ENCODE data around the gene ARFIP1.

DNA sequence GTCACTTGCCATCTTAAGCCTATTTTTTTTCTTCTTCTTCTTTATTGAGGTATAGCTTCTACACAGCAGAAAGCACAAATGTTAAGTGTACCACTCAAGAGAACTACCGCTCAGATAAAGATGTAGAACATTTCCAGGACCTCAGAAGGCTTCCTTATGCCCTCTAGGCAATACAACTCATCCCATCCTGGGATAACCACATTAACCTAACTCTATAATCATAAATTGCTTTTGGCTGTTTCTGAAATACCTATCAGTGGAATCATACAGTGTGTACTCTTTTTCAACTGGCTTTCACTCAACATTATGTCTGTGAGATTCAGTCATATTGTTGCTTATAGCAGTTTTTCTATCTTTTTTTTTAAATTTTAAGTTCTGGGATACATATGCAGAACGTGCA is 51.7 kb downstream of the ARFIP1 start:
- TF ChIP-seq THRAP3 (IDR thresholded peaks at IDR 0.05; ENCODE audit: borderline replicate concordance) (no peak), RCOR1 (IDR thresholded peaks at IDR 0.05; ENCODE audit: borderline replicate concordance in 1 of 2, low read depth in 2 of 2, low read length in 2 of 2) (no peak)
- TF ChIP-seq, protein P1, sequence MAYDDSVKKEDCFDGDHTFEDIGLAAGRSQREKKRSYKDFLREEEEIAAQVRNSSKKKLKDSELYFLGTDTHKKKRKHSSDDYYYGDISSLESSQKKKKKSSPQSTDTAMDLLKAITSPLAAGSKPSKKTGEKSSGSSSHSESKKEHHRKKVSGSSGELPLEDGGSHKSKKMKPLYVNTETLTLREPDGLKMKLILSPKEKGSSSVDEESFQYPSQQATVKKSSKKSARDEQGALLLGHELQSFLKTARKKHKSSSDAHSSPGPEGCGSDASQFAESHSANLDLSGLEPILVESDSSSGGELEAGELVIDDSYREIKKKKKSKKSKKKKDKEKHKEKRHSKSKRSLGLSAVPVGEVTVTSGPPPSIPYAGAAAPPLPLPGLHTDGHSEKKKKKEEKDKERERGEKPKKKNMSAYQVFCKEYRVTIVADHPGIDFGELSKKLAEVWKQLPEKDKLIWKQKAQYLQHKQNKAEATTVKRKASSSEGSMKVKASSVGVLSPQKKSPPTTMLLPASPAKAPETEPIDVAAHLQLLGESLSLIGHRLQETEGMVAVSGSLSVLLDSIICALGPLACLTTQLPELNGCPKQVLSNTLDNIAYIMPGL (CRISPR knock-in tag; IDR thresholded peaks at IDR 0.05): no peak
